HepG2 (cell line): ENCODE results near the gene DHX34. TPM values are rescaled to one million over a fixed set of nuclear protein-coding genes. Genes with fewer than 3 reads are reported as not detected.
A peak's percentile ranks its signal among the peaks of the same experiment; 100 is the strongest.

Experiments
- AHR ChIP-seq: IDR thresholded peaks from 2 replicates; pipeline ENCODE4 v1.6.1; 2018; ENCODE audit warnings: missing genetic modification reagents, missing compliant biosample characterization
- CEBPG ChIP-seq: IDR thresholded peaks from 2 replicates; pipeline ENCODE4 v1.6.1; 2016
- EZH2 ChIP-seq: conservative IDR thresholded peaks from 2 replicates; pipeline ENCODE4 v1.6.1; 2012; ENCODE audit warnings: mild to moderate bottlenecking, low read depth, low read length, moderate library complexity
- KLF6 ChIP-seq: IDR thresholded peaks from 2 replicates; pipeline ENCODE4 v1.8.0; 2016; ENCODE audit warnings: missing biosample characterization, missing genetic modification reagents
- LCORL ChIP-seq, 2 experiments: fragments of 450-650 bp in 1 of 2; sonication (generic) in 1 of 2; formaldehyde crosslinking in 1 of 2; IDR thresholded peaks; 2 replicates each; pipeline versions ENCODE4 v1.5.0 to v1.6.1; 2017 to 2020; ENCODE audit warnings: antibody characterized with exemption in 1 of 2, missing genetic modification reagents in 1 of 2
- MAFK ChIP-seq, 2 experiments: IDR thresholded peaks in 1 of 2; conservative IDR thresholded peaks in 1 of 2; 2 replicates each; pipeline ENCODE4 v1.6.1; 2011; ENCODE audit warnings: improper control_type of control experiment in 2 of 2, low read length in 2 of 2
- NFE2L2 ChIP-seq: fragments of 150-350 bp; IDR thresholded peaks from 2 replicates; pipeline ENCODE4 v1.6.1; 2014; ENCODE audit warnings: low read length
- NR2F1 ChIP-seq, 2 experiments: fragments of 450-650 bp in 1 of 2; formaldehyde crosslinking in 1 of 2; IDR thresholded peaks; 2 replicates each; pipeline versions ENCODE4 v1.5.0 to v1.6.1; 2016 to 2020; ENCODE audit warnings: mild to moderate bottlenecking in 1 of 2, missing compliant biosample characterization in 1 of 2, missing genetic modification reagents in 1 of 2, moderate library complexity in 1 of 2
- TRAFD1 ChIP-seq: sonication (generic); formaldehyde crosslinking; IDR thresholded peaks from 2 replicates; pipeline ENCODE4 v1.5.1; 2020; ENCODE audit warnings: missing genetic modification reagents, mild to moderate bottlenecking, borderline replicate concordance
- ZBTB20 ChIP-seq: sonication (generic); formaldehyde crosslinking; IDR thresholded peaks from 2 replicates; pipeline ENCODE4 v1.8.1; 2023; ENCODE audit warnings: missing genetic modification reagents, low read depth, mild to moderate bottlenecking, borderline replicate concordance
- ZBTB38 ChIP-seq: sonication (generic); formaldehyde crosslinking; IDR thresholded peaks from 2 replicates; pipeline ENCODE4 v1.5.1; 2020; ENCODE audit warnings: mild to moderate bottlenecking, missing genetic modification reagents
- ZMYM3 ChIP-seq: sonication (generic); formaldehyde crosslinking; IDR thresholded peaks from 2 replicates; pipeline ENCODE4 v1.5.1; 2020; ENCODE audit warnings: mild to moderate bottlenecking, missing genetic modification reagents
- ZNF292 ChIP-seq: sonication (generic); formaldehyde crosslinking; IDR thresholded peaks from 2 replicates; pipeline ENCODE4 v1.8.1; 2022; ENCODE audit warnings: mild to moderate bottlenecking, low read depth, missing genetic modification reagents, borderline replicate concordance
- ZNF430 ChIP-seq: sonication (generic); formaldehyde crosslinking; IDR thresholded peaks from 2 replicates; pipeline ENCODE4 v1.9.0; 2021; ENCODE audit warnings: mild to moderate bottlenecking, missing genetic modification reagents
- ZNF574 ChIP-seq: sonication (generic); formaldehyde crosslinking; IDR thresholded peaks from 2 replicates; pipeline ENCODE4 v1.4.0; 2020; ENCODE audit warnings: missing genetic modification reagents
- ZNF678 ChIP-seq: sonication (generic); formaldehyde crosslinking; IDR thresholded peaks from 2 replicates; pipeline ENCODE4 v1.4.0; 2020; ENCODE audit warnings: mild to moderate bottlenecking, missing genetic modification reagents
- ZNF713 ChIP-seq: sonication (generic); formaldehyde crosslinking; IDR thresholded peaks from 2 replicates; pipeline ENCODE4 v1.4.0; 2020; ENCODE audit warnings: mild to moderate bottlenecking, missing genetic modification reagents
- ZNF781 ChIP-seq: sonication (generic); formaldehyde crosslinking; IDR thresholded peaks from 2 replicates; pipeline ENCODE4 v1.5.1; 2020; ENCODE audit warnings: borderline replicate concordance, mild to moderate bottlenecking, missing genetic modification reagents; ENCODE audit errors: not compliant biosample characterization
- ZSCAN21 ChIP-seq: sonication (generic); formaldehyde crosslinking; IDR thresholded peaks from 2 replicates; pipeline ENCODE4 v1.8.0; 2022; ENCODE audit warnings: mild to moderate bottlenecking, missing genetic modification reagents, moderate library complexity, borderline replicate concordance
- polyA plus RNA-seq, 8 experiments: library from polyadenylated mRNA; depleted of rRNA in 3 of 8; stranded (reverse) in 7 of 8; unstranded in 1 of 8; fragments of >200 nt; fragmentation: Illumina TruSeq in 4 of 8; extraction: Trizol in 4 of 8; gene quantifications; 2 replicates each; pipeline versions ENCODE4 v1.2.1 to v1.2.3, GENCODE V29; 2011 to 2016; ENCODE audit warnings: low read depth in 4 of 8, missing spikeins in 1 of 8, mixed read lengths in 1 of 8; ENCODE audit not compliant: insufficient read depth in 1 of 8
- total RNA-seq, 5 experiments: library from RNA; depleted of rRNA; stranded (reverse); fragments of >200 nt; fragmentation: Illumina TruSeq; extraction: Trizol; gene quantifications; 2 replicates each; pipeline ENCODE4 v1.2.3, GENCODE V29; 2016; ENCODE audit warnings: low read depth in 1 of 5
- TF ChIP-seq, protein P1 (sequence below): sonication (generic); formaldehyde crosslinking; IDR thresholded peaks from 2 replicates; pipeline ENCODE4 v1.4.0; 2020; ENCODE audit warnings: mild to moderate bottlenecking, missing genetic modification reagents

DHX34 gene
- total and polyA plus RNA-seq, 2 of the 13 experiments (the other 11 are each of a cell fraction or from before 2014, with no cell fraction given), result 9.2 to 12.0 TPM

DNA sequence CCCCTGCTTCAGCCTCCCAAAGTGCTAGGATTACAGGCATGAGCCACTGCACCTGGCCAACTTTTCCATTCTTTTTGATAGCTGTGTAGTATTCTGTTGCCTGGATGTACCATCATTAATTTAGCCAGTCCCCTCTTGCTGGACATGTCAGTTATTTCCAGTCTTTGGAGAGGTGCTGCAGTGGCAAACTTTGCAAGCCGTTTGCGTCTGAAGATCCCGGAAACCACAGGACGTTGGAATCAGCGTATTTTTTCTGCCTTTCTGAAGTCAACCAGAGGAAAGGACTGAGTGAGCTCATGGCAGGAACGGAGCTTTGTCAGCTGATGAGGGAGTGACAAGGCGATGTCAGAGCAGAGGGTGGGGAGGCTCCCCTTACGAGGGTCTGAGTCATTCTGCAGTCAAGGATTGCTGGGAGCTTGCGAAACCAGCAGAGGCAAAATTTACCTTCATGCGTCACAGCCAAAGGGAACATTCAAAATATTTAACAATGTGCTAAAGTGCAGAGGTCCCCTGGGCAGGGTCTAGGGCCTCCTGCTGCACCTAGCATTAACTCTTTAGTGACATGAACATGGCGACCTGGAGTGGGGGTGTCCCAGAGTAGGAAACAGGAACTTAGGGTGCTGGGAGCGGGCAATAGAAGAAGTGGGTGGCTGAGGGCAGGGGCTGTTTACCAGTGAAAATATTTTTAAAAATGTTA is 33.8 kb upstream of the DHX34 start (continued):
- TF ChIP-seq MAFK (conservative IDR thresholded peaks at IDR 0.05 in 1 of 2, IDR thresholded peaks at IDR 0.05 in 1 of 2; ENCODE audit: low read length in 2 of 2) (peak in 1 of 2 experiments; percentile 44; a peak in 3 of 4 replicates), LCORL (IDR thresholded peaks at IDR 0.05) (peak; percentile 97), LCORL (CRISPR knock-in tag; IDR thresholded peaks at IDR 0.05) (peak; percentile 99), ZBTB20 (CRISPR knock-in tag) (peak; percentile 28; the same call in 1 of the 2 replicates), AHR (CRISPR knock-in tag) (peak; percentile 44; the same call in 1 of the 2 replicates), CEBPG (peak; percentile 98), ZNF713 (CRISPR knock-in tag) (no peak), ZMYM3 (CRISPR knock-in tag) (peak; percentile 85), ZSCAN21 (CRISPR knock-in tag) (no peak), TRAFD1 (CRISPR knock-in tag) (peak; percentile 66; the same call in 1 of the 2 replicates), ZNF292 (peak; percentile 38; the same call in 1 of the 2 replicates), NFE2L2 (0 out of 2 replicates have a peak, but pooled peaks have one; percentile 53), ZBTB38 (peak; percentile 83), NR2F1 (CRISPR knock-in tag; IDR thresholded peaks at IDR 0.05) (peak; percentile 14 to 52; a peak in 2 of 4 replicates), ZNF781 (no peak), EZH2 (no peak), ZNF430 (CRISPR knock-in tag) (peak; percentile 75; the same call in 1 of the 2 replicates), KLF6 (CRISPR knock-in tag) (no peak), ZNF678 (CRISPR knock-in tag) (0 out of 2 replicates have a peak, but pooled peaks have one; percentile 50), ZNF574 (CRISPR knock-in tag) (peak; percentile 76)
- TF ChIP-seq, protein P1, sequence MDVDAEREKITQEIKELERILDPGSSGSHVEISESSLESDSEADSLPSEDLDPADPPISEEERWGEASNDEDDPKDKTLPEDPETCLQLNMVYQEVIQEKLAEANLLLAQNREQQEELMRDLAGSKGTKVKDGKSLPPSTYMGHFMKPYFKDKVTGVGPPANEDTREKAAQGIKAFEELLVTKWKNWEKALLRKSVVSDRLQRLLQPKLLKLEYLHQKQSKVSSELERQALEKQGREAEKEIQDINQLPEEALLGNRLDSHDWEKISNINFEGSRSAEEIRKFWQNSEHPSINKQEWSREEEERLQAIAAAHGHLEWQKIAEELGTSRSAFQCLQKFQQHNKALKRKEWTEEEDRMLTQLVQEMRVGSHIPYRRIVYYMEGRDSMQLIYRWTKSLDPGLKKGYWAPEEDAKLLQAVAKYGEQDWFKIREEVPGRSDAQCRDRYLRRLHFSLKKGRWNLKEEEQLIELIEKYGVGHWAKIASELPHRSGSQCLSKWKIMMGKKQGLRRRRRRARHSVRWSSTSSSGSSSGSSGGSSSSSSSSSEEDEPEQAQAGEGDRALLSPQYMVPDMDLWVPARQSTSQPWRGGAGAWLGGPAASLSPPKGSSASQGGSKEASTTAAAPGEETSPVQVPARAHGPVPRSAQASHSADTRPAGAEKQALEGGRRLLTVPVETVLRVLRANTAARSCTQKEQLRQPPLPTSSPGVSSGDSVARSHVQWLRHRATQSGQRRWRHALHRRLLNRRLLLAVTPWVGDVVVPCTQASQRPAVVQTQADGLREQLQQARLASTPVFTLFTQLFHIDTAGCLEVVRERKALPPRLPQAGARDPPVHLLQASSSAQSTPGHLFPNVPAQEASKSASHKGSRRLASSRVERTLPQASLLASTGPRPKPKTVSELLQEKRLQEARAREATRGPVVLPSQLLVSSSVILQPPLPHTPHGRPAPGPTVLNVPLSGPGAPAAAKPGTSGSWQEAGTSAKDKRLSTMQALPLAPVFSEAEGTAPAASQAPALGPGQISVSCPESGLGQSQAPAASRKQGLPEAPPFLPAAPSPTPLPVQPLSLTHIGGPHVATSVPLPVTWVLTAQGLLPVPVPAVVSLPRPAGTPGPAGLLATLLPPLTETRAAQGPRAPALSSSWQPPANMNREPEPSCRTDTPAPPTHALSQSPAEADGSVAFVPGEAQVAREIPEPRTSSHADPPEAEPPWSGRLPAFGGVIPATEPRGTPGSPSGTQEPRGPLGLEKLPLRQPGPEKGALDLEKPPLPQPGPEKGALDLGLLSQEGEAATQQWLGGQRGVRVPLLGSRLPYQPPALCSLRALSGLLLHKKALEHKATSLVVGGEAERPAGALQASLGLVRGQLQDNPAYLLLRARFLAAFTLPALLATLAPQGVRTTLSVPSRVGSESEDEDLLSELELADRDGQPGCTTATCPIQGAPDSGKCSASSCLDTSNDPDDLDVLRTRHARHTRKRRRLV (CRISPR knock-in tag), result no peak
